HK-2 (cell line): Measurements from ENCODE around the gene ETV6.
"Not testable (repeated sequence)": the region's sequence is repeated elsewhere in the genome, so short reads cannot be mapped to it uniquely, and the experiment has no call there.

Experiments
- DNase-seq: peaks from one replicate; pipeline ENCODE4 v3.0.0-alpha.2; 2018; ENCODE audit not compliant: unreplicated experiment

ETV6 gene

GRCh38 chr12:11667171-11667570 is 17.7 kb downstream of the ETV6 start:
- no peak for DNase-seq

DNA sequence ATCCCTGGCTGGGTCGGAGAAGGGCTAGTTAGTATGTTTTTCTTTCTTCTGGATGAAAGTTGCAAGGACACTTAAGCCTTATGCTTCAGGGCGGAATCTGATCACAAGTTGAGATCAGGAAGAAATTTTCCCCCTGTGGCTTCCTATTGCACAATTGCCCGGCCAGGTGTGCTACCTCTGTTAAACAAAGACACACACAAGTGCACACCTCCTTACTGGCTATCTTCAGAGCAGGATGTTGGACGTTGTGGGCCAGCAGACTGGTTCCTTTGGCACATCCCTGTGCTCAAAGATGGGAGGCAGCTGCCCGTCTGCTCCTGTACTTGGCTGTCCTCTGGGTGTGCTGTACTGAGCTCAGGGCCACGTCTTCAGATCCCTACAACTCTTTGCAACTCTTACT is 19.1 kb downstream of the ETV6 start:
- DNase-seq = no peak

GRCh38 chr12:11669348-11669747 is 19.9 kb downstream of the ETV6 start:
- no peak for DNase-seq

GRCh38 chr12:11672256-11673191 is 23.1 kb downstream of the ETV6 start:
- DNase-seq = no peak

GRCh38 chr12:11673666-11674461 is 24.4 kb downstream of the ETV6 start:
- DNase-seq = no peak

- no peak for DNase-seq
These were observed 25.5 kb downstream of the ETV6 start for GRCh38 chr12:11674894-11675390.

- DNase-seq = no peak
These were observed 26.6 kb downstream of the ETV6 start for GRCh38 chr12:11676052-11676451.

DNA sequence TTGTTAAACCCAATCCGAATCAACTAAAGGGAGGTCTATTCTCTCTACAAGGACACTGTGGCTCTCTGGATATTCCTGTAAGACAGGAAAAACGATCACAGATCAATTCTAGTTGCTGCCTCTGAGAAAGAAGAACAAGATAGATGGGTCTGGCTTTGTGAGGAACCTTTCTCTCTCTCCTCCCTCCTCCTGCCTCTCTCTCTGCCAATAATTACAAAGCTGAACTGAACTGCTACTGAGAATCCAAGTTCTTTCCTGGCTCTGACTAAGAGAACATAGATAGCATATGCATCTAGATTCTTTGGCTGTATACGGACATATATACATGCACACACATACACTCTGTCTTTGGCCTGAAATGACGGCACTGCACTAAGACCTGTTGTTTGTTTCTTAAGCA is 27.6 kb downstream of the ETV6 start:
- no peak for DNase-seq

DNA sequence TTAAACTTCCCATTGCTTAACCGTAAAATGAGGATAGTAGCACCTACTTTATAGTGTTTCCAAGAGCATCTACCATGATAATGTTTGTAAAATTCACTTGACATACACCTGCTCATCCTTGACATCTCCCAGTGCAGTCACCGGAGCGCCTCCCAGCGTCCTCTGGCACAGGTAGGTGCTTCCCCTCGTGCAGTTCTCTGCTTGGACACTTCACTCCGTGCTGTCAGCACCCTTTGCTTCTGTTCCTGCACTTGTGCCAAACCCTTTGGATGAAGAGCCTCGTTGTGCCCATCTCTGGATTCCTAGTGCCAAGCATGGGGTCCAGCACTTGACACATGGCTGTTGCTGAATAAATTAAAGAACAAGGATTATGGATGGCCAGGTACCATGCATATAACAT is 28.3 kb downstream of the ETV6 start:
- no peak for DNase-seq

GRCh38 chr12:11678781-11679180 is 29.3 kb downstream of the ETV6 start:
- no peak for DNase-seq

- DNase-seq = no peak
These were observed 31.7 kb downstream of the ETV6 start for GRCh38 chr12:11681207-11681606.

DNA sequence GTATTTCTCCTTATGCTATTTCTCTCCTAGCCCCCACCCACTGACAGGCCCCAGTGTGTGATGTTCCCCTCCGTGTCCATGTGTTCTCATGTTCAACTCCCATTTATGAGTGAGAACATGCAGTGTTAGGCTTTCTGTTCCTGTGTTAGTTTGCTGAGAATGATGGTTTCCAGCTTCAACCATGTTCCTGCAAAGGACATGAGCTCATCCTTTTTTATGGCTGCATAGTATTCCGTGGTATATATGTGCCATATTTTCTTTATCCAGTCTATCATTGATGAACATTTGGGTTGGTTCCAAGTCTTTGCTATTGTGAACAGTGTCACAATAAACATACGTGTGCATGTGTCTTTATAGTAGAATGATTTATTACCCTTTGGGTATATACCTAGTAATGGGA is 32.2 kb downstream of the ETV6 start:
- not testable (repeated sequence) for DNase-seq

DNA sequence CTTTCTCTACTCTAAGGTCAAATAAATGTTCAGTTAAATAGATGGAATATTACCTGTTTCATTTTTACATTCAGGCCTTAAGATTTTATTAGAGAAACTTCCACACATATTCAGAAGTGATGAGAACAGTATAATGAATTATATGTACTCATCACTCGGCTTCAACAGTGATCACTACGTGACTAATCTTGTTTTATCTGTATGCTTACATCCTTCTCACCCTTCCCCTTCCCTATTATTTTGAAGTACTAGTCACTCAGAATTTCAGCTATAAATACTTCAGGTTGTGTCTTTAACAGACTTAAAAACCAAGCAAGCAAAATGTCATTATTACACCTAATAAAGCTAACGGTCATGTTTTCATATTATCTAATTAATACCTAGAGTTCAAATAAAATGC is 34.9 kb downstream of the ETV6 start:
- DNase-seq = no peak

GRCh38 chr12:11684811-11685210 is 35.3 kb downstream of the ETV6 start:
- DNase-seq = no peak

DNA sequence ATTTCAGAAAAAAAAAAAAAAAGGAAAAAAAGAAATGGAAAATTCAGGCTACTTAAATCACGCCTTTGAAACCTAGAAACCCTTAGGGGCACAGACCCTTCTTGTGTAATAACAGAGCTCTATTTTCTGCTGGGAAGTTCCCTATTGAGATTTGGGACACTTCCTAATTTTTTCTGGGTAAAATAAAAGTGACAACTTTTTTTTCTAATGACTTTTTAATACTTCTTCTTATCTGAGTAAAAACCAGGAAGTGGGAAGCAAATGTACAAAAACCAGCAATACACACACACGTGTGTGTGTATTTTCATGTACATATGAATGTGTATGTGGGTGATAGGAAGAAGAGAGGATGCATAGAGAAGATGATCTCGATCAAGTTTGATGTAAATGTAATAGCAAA is 35.8 kb downstream of the ETV6 start:
- DNase-seq = no peak

- DNase-seq = no peak
These were observed 36.2 kb downstream of the ETV6 start for GRCh38 chr12:11685716-11686115.

DNA sequence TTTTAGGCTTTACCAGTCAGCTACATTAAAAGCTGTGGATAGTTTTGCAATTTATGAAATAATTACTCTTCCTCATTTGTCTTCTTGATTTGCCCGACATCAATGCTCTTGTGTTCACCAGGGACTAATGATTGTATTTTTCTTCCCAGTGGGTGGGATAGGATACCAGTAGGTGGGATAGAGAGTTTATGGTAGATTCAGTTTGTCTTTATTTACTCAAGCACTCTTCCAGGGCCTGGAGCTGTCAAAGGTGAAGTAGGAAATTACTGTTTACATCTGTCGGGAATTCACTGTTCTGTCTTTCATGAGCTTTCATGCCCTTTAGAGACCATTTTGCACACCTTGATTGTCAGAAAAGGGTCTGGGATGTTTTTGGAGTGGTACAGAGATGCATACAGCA is 36.6 kb downstream of the ETV6 start:
- no peak for DNase-seq

GRCh38 chr12:11687528-11687927 is 38.1 kb downstream of the ETV6 start:
- DNase-seq = no peak

DNA sequence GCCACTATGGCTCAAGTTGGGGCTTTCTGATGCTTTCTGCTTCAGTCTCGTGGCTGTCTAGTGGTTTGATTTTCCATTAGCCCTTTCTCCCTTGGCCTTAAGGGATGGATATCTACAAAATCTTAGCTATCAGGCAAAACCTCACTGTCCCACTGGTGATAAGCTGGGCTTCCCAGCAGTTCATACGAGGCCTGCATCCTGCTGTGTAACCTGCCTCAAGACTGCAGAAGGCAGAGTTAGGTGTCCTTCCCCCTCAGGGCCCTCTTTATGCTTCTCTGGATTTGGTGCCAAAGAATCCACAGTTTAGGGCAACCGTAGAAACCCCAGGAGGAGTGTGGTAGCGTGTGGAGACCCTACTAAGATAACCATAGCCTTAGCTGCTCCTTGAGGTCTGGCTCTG is 38.9 kb downstream of the ETV6 start:
- no peak for DNase-seq

GRCh38 chr12:11688831-11689230 is 39.4 kb downstream of the ETV6 start:
- DNase-seq = no peak

- no peak for DNase-seq
These were observed 40.2 kb downstream of the ETV6 start for GRCh38 chr12:11689591-11690186.

DNA sequence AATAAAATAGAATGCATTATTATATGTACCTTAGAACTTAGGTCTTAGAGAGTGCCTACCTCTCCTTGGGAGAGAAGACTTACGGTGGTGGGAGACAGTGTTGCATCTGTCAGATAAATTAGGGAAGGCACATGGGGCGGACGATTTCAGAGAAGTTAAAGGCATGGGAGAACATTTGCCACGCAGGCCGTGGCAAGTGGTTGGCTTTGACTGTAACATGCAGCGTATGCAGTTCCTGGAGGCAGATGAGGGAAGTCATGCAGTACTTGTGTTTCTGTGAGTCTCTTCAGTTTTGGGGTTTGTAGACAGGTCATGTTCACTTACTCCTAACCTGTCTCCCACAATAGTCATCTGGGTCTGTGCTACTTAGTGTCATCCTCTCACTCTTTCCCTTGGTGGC is 43.6 kb downstream of the ETV6 start:
- DNase-seq = no peak
